HepG2 (cell line): Measurements from ENCODE around the gene SZRD1. TPM values are rescaled to one million over a fixed set of nuclear protein-coding genes. Genes with fewer than 3 reads are reported as not detected.

Experiments
- ATF7 ChIP-seq, 2 experiments: fragments of 450-650 bp in 1 of 2; sonication (generic) in 1 of 2; formaldehyde crosslinking in 1 of 2; IDR thresholded peaks; 2 replicates each; pipeline versions ENCODE4 v1.4.0 to v1.6.1; 2016 to 2020; ENCODE audit warnings: antibody characterized with exemption in 1 of 2, mild to moderate bottlenecking in 1 of 2, missing genetic modification reagents in 1 of 2
- BCL3 ChIP-seq: sonication (generic); formaldehyde crosslinking; IDR thresholded peaks from 2 replicates; pipeline ENCODE4 v1.5.1; 2020; ENCODE audit warnings: mild to moderate bottlenecking, missing genetic modification reagents, moderate library complexity
- EEA1 ChIP-seq: sonication (generic); formaldehyde crosslinking; IDR thresholded peaks from 2 replicates; pipeline ENCODE4 v1.5.1; 2020; ENCODE audit warnings: mild to moderate bottlenecking, missing genetic modification reagents, borderline replicate concordance
- HNF4A ChIP-seq: sonication (generic); formaldehyde crosslinking; IDR thresholded peaks from 2 replicates; pipeline ENCODE4 v1.4.0; 2020; ENCODE audit warnings: missing genetic modification reagents
- IRF2 ChIP-seq: IDR thresholded peaks from 2 replicates; pipeline ENCODE4 v1.6.1; 2018; ENCODE audit warnings: missing genetic modification reagents, missing compliant biosample characterization
- KIAA2018 ChIP-seq: sonication (generic); formaldehyde crosslinking; IDR thresholded peaks from 2 replicates; pipeline ENCODE4 v1.5.0; 2020; ENCODE audit warnings: mild to moderate bottlenecking, missing genetic modification reagents, borderline replicate concordance
- MBD4 ChIP-seq: IDR thresholded peaks from 2 replicates; pipeline ENCODE4 v1.6.1; 2012; ENCODE audit warnings: low read length, inconsistent platforms, borderline replicate concordance
- MTA3 ChIP-seq: sonication (generic); formaldehyde crosslinking; IDR thresholded peaks from 2 replicates; pipeline ENCODE4 v1.4.0; 2020; ENCODE audit warnings: missing genetic modification reagents
- RARA ChIP-seq: IDR thresholded peaks from 2 replicates; pipeline ENCODE4 v1.6.1; 2016; ENCODE audit warnings: missing genetic modification reagents, missing compliant biosample characterization
- SCMH1 ChIP-seq: sonication (generic); formaldehyde crosslinking; IDR thresholded peaks from 2 replicates; pipeline ENCODE4 v1.9.0; 2021; ENCODE audit warnings: missing genetic modification reagents, mild to moderate bottlenecking, borderline replicate concordance
- TFDP2 ChIP-seq: sonication (generic); formaldehyde crosslinking; IDR thresholded peaks from 2 replicates; pipeline ENCODE4 v1.4.0; 2020; ENCODE audit warnings: missing genetic modification reagents
- ZNF570 ChIP-seq: sonication (generic); formaldehyde crosslinking; IDR thresholded peaks from 2 replicates; pipeline ENCODE4 v1.4.0; 2020; ENCODE audit warnings: mild to moderate bottlenecking, missing genetic modification reagents, borderline replicate concordance
- ZNF605 ChIP-seq: sonication (generic); formaldehyde crosslinking; IDR thresholded peaks from 2 replicates; pipeline ENCODE4 v1.8.0; 2022; ENCODE audit warnings: mild to moderate bottlenecking, missing genetic modification reagents
- polyA plus RNA-seq, 8 experiments: library from polyadenylated mRNA; depleted of rRNA in 3 of 8; stranded (reverse) in 7 of 8; unstranded in 1 of 8; fragments of >200 nt; fragmentation: Illumina TruSeq in 4 of 8; extraction: Trizol in 4 of 8; gene quantifications; 2 replicates each; pipeline versions ENCODE4 v1.2.1 to v1.2.3, GENCODE V29; 2011 to 2016; ENCODE audit warnings: low read depth in 4 of 8, missing spikeins in 1 of 8, mixed read lengths in 1 of 8; ENCODE audit not compliant: insufficient read depth in 1 of 8
- total RNA-seq, 5 experiments: library from RNA; depleted of rRNA; stranded (reverse); fragments of >200 nt; fragmentation: Illumina TruSeq; extraction: Trizol; gene quantifications; 2 replicates each; pipeline ENCODE4 v1.2.3, GENCODE V29; 2016; ENCODE audit warnings: low read depth in 1 of 5
- TF ChIP-seq, protein P1 (sequence below): fragments of 450-650 bp; IDR thresholded peaks from 2 replicates; pipeline ENCODE4 v1.6.1; 2017; ENCODE audit warnings: mild to moderate bottlenecking

The SZRD1 gene
- total and polyA plus RNA-seq, 2 of the 13 experiments (the other 11 are each of a cell fraction or from before 2014, with no cell fraction given) = 28.5 to 41.4 TPM

DNA sequence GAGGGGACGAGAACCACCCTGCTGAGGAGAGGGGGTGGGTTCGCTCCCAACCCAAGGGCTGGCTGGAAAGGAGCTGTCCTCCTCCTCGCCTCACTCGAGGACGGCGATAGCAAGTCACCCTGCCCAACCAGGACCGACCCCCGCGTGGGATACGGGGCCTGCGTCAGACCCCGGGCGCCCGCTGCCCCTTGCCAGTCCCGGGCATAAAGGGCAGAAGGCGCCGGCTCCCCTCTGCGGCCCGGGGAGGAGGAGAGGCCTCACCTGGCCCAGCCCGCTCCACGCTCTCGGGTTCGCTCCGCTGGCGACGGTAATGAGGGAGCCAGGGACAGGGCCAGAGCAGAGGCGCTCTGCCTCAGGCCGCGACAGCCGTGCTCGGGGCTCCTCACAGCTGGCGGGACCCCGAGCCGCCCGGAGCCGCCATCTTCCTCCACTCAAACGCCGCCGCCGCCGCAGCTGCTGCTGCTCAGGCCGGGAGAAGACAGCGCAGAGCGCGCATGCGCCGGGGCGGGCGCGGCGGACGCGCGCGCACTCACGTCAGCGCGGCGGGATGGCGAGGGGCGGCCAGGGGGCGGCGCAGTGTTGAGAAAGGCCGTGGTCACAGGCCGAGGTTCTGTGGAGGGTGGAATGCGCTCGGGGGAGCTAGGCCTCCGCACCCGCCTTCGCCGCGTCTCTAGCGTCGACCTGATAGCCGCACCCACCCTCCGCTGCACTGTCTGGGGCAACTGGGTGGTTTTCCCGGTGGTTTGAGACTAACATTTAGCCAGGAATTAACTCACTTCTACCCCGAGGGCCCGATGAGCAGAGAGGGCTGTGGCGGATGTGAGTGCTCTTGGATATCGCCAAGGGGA is 14.8 kb upstream of the SZRD1 start, which contains the start of gene FBXO42 (continued):
- peak; percentile 84 for TF ChIP-seq BCL3 (CRISPR knock-in tag)
- TF ChIP-seq ZNF570 = no peak
- TF ChIP-seq IRF2 (CRISPR knock-in tag) = peak; percentile 36; the same call in 1 of the 2 replicates
- TF ChIP-seq KIAA2018 = no peak
- no peak for TF ChIP-seq MBD4
- 0 out of 2 replicates have a peak, but pooled peaks have one; percentile 29 for TF ChIP-seq EEA1 (CRISPR knock-in tag)
- peak; percentile 52; the same call in 1 of the 2 replicates for TF ChIP-seq ZNF605
- TF ChIP-seq MTA3 (CRISPR knock-in tag) = no peak
- no peak for TF ChIP-seq SCMH1 (CRISPR knock-in tag)
- no peak for TF ChIP-seq HNF4A (CRISPR knock-in tag)
- TF ChIP-seq RARA (CRISPR knock-in tag) = 0 out of 2 replicates have a peak, but pooled peaks have one; percentile 20
- TF ChIP-seq ATF7 (IDR thresholded peaks at IDR 0.05) = no peak
- TF ChIP-seq ATF7 (CRISPR knock-in tag; IDR thresholded peaks at IDR 0.05) = no peak; the same call in 1 of the 2 replicates
- TF ChIP-seq, protein P1, sequence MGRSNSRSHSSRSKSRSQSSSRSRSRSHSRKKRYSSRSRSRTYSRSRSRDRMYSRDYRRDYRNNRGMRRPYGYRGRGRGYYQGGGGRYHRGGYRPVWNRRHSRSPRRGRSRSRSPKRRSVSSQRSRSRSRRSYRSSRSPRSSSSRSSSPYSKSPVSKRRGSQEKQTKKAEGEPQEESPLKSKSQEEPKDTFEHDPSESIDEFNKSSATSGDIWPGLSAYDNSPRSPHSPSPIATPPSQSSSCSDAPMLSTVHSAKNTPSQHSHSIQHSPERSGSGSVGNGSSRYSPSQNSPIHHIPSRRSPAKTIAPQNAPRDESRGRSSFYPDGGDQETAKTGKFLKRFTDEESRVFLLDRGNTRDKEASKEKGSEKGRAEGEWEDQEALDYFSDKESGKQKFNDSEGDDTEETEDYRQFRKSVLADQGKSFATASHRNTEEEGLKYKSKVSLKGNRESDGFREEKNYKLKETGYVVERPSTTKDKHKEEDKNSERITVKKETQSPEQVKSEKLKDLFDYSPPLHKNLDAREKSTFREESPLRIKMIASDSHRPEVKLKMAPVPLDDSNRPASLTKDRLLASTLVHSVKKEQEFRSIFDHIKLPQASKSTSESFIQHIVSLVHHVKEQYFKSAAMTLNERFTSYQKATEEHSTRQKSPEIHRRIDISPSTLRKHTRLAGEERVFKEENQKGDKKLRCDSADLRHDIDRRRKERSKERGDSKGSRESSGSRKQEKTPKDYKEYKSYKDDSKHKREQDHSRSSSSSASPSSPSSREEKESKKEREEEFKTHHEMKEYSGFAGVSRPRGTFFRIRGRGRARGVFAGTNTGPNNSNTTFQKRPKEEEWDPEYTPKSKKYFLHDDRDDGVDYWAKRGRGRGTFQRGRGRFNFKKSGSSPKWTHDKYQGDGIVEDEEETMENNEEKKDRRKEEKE = no peak
- TF ChIP-seq TFDP2 = peak; percentile 78
